GM13977 (cell line): ENCODE data around the gene C10orf90.

Experiments used
- DNase-seq: peaks from one replicate; pipeline ENCODE4 v3.0.0; 2012; ENCODE audit warnings: low spot score
- in situ Hi-C: fragments of 300-500 bp; cut with MboI; formaldehyde crosslinking; loops from one replicate; pipeline ENCODE4 v1.12.0; 2022; ENCODE audit warnings: low sequenced_read_pairs, low pct_unique_long_range_greater_than_20kb, mixed read lengths, inconsistent platforms; ENCODE audit not compliant: unreplicated experiment
- TF ChIP-seq, protein P1 (sequence below): IDR thresholded peaks from 2 replicates; pipeline ENCODE4 v1.5.1; 2012; ENCODE audit warnings: mild to moderate bottlenecking, control low read depth; ENCODE audit not compliant: insufficient read depth; ENCODE audit errors: extremely low read depth, missing control alignments

The C10orf90 gene

GRCh38 chr10:126675656-126676438 lies 5.4 kb upstream of the C10orf90 start:
- in situ Hi-C loops, result no loop called here
- no peak for DNase-seq
- TF ChIP-seq, protein P1, sequence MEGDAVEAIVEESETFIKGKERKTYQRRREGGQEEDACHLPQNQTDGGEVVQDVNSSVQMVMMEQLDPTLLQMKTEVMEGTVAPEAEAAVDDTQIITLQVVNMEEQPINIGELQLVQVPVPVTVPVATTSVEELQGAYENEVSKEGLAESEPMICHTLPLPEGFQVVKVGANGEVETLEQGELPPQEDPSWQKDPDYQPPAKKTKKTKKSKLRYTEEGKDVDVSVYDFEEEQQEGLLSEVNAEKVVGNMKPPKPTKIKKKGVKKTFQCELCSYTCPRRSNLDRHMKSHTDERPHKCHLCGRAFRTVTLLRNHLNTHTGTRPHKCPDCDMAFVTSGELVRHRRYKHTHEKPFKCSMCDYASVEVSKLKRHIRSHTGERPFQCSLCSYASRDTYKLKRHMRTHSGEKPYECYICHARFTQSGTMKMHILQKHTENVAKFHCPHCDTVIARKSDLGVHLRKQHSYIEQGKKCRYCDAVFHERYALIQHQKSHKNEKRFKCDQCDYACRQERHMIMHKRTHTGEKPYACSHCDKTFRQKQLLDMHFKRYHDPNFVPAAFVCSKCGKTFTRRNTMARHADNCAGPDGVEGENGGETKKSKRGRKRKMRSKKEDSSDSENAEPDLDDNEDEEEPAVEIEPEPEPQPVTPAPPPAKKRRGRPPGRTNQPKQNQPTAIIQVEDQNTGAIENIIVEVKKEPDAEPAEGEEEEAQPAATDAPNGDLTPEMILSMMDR, result no peak

- TF ChIP-seq, protein P1, result no peak
- in situ Hi-C loops, result no loop called here
- DNase-seq, result no peak
Observed at GRCh38 chr10:126674741-126675515, 4.4 kb upstream of the C10orf90 start.

- no peak for DNase-seq
- TF ChIP-seq, protein P1, result no peak
- in situ Hi-C loops, result no loop called here
Observed at GRCh38 chr10:126673565-126673964, 3.1 kb upstream of the C10orf90 start.

GRCh38 chr10:126671402-126671975 lies 996 bp upstream of the C10orf90 start:
- in situ Hi-C loops, result no loop called here
- DNase-seq, result no peak
- TF ChIP-seq, protein P1, result no peak

- in situ Hi-C loops, result no loop called here
- DNase-seq, result no peak
- TF ChIP-seq, protein P1, result no peak
Observed at GRCh38 chr10:126670895-126671261, 385 bp upstream of the C10orf90 start.

- in situ Hi-C loops, result no loop called here
- TF ChIP-seq, protein P1, result no peak
- DNase-seq, result no peak
Observed at GRCh38 chr10:126669168-126669567, 1.3 kb downstream of the C10orf90 start.
